Liver (tissue), 3 donors: ENCODE results near the gene CDC42EP3.

Source experiments
- FOXA1 ChIP-seq: IDR thresholded peaks from 2 replicates; pipeline ENCODE4 v1.6.1; 2016; ENCODE audit warnings: antibody characterized with exemption
- RAD21 ChIP-seq, 2 donors: IDR thresholded peaks; 2 replicates each; pipeline ENCODE4 v1.6.1; 2016; ENCODE audit warnings: antibody characterized with exemption in 2 of 2, mild to moderate bottlenecking in 2 of 2
- TAF1 ChIP-seq: conservative IDR thresholded peaks from 2 replicates; pipeline ENCODE4 v1.6.1; 2016; ENCODE audit warnings: antibody characterized with exemption, mild to moderate bottlenecking
- YY1 ChIP-seq: IDR thresholded peaks from 2 replicates; pipeline ENCODE4 v1.6.1; 2016; ENCODE audit warnings: antibody characterized with exemption, mild to moderate bottlenecking
- TF ChIP-seq, protein P1 (sequence below): fragments of 150-350 bp; IDR thresholded peaks from 2 replicates; pipeline ENCODE4 v1.5.1; 2017; ENCODE audit warnings: improper control_type of control experiment, low read depth, low read length; ENCODE audit not compliant: missing input control
- TF ChIP-seq, protein P2 (sequence below): IDR thresholded peaks from 2 replicates; pipeline ENCODE4 v1.6.1; 2016; ENCODE audit warnings: antibody characterized with exemption
- TF ChIP-seq, protein P3 (sequence below): IDR thresholded peaks from 2 replicates; pipeline ENCODE4 v1.6.1; 2016; ENCODE audit warnings: antibody characterized with exemption, mild to moderate bottlenecking
- TF ChIP-seq, protein P4 (sequence below): IDR thresholded peaks from 2 replicates; pipeline ENCODE4 v1.6.1; 2016; ENCODE audit warnings: antibody characterized with exemption
- donor health status: healthy.
- donor health status: healthy.

DNA sequence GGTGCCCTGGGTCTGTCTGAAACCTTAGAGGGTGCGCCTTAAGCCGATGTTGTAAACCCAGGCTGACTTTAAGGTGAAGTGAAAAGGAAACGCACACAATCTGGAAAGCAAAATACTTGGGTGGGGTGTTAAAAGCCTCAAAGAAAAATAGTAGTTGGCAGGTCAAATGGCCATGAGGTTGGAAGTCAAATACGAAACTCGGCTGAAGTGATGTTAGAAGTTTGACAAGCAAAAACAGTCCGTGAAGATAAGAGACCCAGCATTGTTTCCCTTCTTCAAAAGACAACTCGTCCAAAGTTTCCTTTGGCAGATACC, 1.4 kb upstream of the CDC42EP3 start:
- no peak for TF ChIP-seq YY1
- TF ChIP-seq RAD21 (IDR thresholded peaks at IDR 0.05) = peak in 1 of 2 donors; percentile 26
- TF ChIP-seq, protein P1, sequence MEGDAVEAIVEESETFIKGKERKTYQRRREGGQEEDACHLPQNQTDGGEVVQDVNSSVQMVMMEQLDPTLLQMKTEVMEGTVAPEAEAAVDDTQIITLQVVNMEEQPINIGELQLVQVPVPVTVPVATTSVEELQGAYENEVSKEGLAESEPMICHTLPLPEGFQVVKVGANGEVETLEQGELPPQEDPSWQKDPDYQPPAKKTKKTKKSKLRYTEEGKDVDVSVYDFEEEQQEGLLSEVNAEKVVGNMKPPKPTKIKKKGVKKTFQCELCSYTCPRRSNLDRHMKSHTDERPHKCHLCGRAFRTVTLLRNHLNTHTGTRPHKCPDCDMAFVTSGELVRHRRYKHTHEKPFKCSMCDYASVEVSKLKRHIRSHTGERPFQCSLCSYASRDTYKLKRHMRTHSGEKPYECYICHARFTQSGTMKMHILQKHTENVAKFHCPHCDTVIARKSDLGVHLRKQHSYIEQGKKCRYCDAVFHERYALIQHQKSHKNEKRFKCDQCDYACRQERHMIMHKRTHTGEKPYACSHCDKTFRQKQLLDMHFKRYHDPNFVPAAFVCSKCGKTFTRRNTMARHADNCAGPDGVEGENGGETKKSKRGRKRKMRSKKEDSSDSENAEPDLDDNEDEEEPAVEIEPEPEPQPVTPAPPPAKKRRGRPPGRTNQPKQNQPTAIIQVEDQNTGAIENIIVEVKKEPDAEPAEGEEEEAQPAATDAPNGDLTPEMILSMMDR = no peak
- TF ChIP-seq, protein P2, sequence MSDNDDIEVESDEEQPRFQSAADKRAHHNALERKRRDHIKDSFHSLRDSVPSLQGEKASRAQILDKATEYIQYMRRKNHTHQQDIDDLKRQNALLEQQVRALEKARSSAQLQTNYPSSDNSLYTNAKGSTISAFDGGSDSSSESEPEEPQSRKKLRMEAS = peak; percentile 6
- no peak for TF ChIP-seq TAF1
- TF ChIP-seq, protein P3, sequence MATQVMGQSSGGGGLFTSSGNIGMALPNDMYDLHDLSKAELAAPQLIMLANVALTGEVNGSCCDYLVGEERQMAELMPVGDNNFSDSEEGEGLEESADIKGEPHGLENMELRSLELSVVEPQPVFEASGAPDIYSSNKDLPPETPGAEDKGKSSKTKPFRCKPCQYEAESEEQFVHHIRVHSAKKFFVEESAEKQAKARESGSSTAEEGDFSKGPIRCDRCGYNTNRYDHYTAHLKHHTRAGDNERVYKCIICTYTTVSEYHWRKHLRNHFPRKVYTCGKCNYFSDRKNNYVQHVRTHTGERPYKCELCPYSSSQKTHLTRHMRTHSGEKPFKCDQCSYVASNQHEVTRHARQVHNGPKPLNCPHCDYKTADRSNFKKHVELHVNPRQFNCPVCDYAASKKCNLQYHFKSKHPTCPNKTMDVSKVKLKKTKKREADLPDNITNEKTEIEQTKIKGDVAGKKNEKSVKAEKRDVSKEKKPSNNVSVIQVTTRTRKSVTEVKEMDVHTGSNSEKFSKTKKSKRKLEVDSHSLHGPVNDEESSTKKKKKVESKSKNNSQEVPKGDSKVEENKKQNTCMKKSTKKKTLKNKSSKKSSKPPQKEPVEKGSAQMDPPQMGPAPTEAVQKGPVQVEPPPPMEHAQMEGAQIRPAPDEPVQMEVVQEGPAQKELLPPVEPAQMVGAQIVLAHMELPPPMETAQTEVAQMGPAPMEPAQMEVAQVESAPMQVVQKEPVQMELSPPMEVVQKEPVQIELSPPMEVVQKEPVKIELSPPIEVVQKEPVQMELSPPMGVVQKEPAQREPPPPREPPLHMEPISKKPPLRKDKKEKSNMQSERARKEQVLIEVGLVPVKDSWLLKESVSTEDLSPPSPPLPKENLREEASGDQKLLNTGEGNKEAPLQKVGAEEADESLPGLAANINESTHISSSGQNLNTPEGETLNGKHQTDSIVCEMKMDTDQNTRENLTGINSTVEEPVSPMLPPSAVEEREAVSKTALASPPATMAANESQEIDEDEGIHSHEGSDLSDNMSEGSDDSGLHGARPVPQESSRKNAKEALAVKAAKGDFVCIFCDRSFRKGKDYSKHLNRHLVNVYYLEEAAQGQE = no peak
- TF ChIP-seq, protein P4, sequence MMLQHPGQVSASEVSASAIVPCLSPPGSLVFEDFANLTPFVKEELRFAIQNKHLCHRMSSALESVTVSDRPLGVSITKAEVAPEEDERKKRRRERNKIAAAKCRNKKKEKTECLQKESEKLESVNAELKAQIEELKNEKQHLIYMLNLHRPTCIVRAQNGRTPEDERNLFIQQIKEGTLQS = no peak
- TF ChIP-seq FOXA1 = no peak
